ENCODE measurements around the gene RAB11FIP4.
A peak's percentile ranks its signal among the peaks of the same experiment; 100 is the strongest.
"Not testable (repeated sequence)": the region's sequence is repeated elsewhere in the genome, so short reads cannot be mapped to it uniquely, and the experiment has no call there.

RAB11FIP4 gene, protein sequence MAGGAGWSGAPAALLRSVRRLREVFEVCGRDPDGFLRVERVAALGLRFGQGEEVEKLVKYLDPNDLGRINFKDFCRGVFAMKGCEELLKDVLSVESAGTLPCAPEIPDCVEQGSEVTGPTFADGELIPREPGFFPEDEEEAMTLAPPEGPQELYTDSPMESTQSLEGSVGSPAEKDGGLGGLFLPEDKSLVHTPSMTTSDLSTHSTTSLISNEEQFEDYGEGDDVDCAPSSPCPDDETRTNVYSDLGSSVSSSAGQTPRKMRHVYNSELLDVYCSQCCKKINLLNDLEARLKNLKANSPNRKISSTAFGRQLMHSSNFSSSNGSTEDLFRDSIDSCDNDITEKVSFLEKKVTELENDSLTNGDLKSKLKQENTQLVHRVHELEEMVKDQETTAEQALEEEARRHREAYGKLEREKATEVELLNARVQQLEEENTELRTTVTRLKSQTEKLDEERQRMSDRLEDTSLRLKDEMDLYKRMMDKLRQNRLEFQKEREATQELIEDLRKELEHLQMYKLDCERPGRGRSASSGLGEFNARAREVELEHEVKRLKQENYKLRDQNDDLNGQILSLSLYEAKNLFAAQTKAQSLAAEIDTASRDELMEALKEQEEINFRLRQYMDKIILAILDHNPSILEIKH

DNA sequence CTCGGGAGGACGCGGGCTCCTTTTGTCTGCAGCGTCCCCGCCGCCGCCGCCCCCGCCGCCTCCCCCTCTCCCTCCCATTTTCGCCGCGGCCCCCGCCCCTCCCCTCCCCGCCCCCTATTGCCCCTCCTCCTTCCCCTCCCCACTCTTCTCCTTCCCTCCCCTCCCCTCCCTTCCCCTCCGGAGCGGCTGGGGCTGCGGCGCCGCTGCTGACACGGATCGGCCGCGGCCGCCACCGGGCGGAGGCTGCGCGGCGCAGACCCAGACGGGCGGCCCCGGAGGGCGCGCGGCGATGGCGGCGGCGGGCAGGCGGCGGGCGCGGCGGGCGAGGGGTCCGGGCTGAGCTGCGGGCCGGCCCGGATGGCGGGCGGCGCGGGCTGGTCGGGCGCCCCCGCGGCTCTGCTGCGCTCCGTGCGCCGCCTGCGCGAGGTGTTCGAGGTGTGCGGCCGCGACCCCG lies at the start of gene RAB11FIP4:
Gene RAB11FIP4, plus strand, starts transcription at position 180 of the 454 bp plus-strand sequence. Its CDS starts 178 bp downstream, at position 358.
- no peak for FAIRE-seq

DNA sequence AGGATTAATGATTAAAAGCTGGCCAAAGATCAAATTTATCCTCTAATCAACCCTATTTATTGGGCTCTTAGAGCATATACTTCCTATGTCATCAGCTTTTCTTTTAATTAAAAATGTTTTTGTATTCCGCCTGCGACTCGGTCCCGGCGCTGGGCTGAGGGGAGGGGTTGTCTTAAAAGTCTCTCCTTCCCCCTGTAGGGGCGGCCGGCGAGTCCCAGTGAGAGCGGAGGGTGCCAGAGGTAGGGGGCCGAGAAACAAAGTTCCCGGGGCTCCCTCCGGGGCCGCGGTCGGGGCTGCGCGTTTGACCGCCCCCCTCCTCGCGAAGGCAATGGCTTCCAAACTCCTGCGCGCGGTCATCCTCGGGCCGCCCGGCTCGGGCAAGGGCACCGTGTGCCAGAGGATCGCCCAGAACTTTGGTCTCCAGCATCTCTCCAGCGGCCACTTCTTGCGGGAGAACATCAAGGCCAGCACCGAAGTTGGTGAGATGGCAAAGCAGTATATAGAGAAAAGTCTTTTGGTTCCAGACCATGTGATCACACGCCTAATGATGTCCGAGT lies 46.2 kb upstream of the RAB11FIP4 start:
- FAIRE-seq = not testable (repeated sequence)

DNA sequence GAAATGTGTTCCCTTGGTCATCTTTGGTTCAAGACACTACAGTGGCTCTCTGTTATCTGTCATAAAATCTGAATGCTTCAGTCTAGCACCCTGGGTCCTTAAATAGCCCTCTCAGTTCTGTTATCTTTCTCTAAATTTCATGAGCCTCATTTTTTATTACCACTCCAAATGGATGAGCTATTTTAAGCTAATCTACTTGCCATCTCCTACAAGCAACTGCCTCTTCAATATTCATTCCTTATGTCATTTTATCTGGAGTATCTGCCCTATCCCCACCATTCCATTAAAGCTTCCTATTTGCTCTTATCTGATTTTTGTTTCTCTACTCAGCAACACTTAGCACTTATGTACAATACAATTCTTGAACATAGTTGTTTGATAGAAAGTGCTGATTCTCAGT lies 42.0 kb upstream of the RAB11FIP4 start:
- FAIRE-seq = no peak

DNA sequence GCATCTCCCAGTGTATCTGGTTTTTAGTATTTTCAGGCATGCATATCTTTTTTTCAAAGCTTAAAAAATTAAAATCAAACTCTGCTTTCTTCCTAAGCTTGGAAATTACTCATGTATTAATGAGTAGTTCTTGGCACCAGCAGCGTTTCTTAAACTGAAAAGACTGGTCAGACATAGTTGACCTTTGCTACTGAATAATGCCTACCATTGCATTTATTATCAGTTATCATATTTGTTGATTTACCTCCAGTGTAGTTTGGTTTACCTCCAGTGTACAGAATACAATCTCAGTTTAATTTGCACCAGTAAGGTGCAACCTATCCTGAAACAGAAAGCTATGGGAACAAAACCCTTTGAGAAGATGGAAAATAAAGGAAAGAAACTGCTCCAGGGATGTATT lies 35.5 kb upstream of the RAB11FIP4 start:
- no peak for FAIRE-seq

DNA sequence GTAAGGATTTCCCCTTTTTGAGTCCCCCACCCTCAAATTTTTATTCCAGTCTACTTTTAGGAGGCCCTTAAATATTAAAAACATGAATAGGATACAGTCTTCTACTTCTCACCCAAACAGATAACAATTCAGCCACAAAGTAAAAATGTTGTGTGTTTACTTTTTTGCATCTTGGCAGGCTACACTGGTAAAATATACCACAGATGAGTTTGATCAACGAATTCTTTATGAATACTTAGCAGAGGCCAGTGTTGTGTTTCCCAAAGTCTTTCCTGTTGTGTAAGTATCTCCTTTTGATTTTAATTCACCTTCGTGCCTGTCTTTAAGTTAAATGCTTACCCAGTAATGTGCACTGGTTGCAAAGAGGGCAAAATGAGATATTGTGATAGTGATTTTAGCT lies 34.4 kb upstream of the RAB11FIP4 start:
- no peak for FAIRE-seq

DNA sequence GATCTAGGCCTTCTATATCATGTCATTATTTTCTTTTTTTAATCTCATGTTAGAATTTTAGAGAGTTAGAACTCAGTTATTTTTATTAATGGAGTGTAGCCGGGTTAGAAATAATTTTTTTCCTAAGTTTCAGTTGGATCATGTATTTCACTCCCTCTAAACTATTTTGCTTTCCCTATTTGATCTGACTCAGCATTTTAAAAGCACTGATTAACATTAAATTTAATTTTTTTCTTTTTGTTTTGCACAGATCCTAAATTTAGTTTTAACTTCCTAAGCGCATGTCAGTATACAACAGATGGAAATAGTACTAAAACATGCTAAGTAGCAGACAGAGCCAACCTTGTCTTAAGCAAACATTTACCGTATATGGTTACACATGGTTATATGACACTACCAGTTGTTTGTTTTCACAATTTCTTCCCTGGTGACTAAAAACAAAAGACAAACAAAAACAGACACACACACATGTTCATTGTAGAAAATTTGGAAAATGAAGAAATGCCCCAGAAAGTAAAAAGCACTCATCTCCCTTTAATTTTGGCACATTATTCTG lies 33.6 kb upstream of the RAB11FIP4 start:
- peak; percentile 94 for FAIRE-seq

DNA sequence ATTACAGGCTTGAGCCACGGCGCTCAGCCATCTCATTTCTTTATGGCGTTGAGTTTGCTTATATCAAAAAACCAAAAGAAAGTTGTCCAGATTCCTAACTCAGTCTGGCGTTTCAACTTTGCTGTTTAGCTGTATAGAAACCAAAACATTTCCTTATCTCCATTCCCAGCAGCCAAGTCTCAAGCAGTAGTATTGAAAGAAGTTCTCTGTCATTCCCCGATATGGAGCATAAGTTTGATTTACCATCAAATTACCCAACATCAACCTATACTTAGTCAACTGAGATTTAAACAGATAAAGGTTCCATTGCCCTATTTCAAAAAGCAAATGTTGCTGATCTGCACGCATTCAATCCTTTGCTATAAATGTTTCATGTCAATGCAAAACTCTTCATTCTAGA lies 27.5 kb upstream of the RAB11FIP4 start:
- no peak for FAIRE-seq

DNA sequence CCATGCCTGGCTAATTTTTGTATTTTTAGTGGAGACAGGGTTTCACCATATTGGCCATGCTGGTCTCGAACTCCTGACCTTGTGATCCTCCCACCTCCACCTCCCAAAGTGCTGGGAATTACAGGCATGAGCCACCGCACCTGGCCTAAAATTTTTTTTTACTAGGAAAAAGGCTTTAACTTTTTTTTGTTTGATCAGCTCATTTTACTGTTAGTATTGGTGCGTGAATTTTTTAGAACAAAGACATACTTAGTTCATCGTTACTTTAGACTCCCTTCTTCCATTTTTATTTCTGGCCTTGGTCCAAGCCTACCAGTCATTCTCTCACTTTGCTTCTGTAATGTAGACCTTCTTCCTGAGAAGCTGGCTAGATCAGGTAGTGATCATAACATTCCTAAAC lies 25.4 kb upstream of the RAB11FIP4 start:
- FAIRE-seq = no peak

DNA sequence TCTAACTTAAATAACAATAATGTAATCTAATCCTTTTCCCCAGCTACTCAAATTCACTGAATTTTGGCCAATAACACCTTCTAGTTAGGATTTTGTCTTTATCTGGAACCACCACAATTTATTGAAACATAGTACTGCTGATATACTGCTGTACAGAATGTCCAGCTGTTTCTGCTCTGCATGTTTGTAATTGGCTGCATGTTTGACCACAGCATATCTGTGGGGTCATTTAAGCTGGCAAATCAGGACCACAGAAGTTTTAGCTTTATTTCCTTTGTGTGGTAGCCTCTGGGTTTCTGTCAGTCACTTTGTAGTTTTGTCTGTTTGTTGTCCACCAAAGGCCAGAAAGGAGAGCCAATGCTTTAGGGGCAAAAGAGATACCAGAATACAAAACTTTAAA lies 22.2 kb upstream of the RAB11FIP4 start:
- no peak for FAIRE-seq

DNA sequence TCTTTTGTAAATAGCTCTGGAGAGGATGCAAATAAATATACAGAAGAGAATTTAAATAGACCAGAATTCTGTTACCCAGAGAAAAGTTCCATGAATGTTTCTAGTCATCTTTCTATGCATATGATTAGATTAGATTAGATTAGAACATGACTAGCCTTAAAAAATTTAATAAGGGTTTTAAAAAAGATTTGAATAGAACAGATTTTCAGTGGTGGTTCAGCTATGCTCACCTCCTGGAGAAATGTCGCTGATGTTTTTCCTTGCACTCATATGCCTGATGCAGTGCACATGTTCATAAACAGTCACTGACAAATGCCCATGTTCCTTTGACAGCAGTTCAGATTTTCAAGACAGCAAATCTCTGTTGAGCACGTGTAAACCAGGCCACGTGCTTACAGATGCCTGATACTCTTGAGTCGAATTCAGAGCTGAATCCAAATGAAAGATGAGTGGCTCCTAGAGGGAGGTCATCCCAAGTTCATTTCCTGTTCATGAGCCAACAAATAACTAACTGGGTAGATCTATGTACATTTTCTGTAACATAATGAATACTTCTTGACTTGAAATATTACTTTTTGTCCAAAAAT lies 19.9 kb upstream of the RAB11FIP4 start:
- no peak for FAIRE-seq

DNA sequence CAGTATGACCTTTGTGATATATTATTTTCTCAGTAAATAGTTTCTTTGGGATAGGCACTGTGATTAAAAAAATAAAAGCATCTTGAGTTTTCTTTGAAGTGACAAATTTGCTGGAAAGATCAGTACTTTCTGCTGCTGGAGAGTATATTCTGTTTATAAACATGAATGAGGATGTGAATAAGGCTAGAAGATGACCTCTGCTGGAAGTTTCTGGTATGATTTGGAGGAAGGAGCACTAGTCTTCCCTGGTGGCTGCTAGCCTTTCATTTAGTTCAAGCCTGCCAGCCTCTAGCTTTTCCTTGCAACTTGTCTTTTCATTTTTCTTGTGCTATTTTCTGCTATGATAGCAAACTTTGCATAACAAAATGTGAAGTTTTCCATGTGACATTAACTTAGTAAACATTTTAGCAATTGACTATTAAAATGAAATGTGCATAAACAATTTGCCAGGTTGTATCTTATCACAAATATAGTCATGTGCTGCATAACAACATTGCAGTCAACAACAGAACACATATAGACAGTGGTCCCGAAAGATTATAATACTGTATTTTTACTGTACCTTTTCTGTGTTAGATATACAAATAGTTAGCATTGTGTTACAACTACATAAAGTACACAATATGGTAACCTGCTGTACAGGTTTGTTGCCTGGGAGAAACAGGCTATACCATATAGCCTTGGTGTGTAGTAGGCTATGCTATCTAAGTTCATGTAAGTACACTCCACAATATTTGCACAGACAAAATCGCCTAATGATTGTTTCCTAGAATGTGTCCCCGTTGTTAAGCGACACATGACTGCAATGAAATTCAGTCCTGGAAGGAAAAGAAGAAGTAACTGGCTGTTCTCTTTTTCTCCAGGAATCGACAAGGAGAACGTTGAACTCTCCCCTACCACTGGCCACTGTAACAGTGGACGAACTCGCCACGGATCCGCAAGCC lies 18.1 kb upstream of the RAB11FIP4 start:
- FAIRE-seq = peak; percentile 54

DNA sequence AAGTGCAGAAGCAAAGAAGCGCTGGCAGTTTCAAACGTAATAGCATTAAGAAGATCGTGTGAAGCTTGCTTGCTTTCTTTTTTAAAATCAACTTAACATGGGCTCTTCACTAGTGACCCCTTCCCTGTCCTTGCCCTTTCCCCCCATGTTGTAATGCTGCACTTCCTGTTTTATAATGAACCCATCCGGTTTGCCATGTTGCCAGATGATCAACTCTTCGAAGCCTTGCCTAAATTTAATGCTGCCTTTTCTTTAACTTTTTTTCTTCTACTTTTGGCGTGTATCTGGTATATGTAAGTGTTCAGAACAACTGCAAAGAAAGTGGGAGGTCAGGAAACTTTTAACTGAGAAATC lies 17.4 kb upstream of the RAB11FIP4 start:
- FAIRE-seq = no peak

DNA sequence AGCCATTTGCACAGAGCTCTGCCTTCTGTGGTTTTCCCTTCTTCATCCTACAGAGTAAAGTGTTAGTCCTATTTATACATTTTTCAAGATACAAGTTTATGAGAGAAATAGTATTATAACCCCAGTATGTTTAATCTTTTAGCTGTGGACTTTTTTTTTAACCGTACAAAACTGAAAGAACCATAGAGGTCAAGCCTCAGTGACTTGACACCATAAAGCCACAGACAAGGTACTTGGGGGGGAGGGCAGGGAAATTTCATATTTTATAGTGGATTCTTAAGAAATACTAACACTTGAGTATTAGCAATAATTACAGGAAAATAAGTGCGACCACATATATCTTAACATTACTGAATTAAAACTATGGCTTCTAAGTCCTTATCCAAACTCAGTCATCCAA lies 17.0 kb upstream of the RAB11FIP4 start:
- no peak for FAIRE-seq

DNA sequence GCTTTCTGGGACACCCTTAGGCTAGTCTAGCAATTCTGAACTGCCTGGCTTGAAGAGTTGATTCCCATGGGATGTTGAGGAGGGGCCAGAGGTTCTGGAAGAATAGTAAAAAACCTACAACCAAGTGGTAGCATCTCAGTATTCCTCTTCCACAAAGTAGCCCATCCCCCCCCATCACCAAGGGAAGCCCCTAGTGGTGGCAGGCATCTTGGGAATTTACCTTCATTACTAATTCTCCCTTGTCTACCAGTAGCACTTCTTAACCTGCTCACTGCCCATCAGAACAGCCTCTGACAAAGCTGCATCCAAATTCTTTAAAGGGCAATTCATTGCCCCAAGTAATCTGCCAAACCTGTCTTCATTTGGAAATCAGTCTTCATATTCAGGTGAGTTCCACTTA lies 12.8 kb upstream of the RAB11FIP4 start:
- FAIRE-seq = no peak

DNA sequence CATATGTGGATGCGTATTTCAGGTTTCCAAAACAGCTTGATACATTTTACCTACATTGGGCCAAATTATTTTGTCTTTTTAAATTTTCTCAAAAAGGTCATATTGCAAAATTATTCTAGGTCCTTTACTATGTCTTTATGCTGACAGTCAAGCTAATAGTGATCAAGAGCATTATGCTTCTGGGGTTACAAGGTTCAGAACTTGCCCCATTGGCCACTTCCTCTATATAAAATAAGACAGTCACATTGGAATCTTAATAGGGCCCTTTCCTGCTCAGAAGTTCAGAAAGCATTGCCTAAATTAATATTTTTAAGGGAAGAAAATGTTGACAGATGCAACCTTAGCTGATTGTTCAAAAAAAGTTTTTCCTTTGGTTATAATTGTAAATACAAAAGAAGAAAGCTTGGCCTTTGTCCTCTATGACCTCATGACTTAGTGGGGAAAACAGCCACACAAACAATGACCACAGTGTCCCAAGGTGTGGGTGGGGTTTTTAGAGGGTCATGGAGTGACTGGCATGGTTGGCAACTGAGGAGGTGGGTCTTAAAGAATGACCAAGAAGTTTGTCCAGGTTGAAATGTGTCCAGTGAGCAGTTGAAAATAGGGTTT lies 11.8 kb upstream of the RAB11FIP4 start:
- FAIRE-seq = no peak

DNA sequence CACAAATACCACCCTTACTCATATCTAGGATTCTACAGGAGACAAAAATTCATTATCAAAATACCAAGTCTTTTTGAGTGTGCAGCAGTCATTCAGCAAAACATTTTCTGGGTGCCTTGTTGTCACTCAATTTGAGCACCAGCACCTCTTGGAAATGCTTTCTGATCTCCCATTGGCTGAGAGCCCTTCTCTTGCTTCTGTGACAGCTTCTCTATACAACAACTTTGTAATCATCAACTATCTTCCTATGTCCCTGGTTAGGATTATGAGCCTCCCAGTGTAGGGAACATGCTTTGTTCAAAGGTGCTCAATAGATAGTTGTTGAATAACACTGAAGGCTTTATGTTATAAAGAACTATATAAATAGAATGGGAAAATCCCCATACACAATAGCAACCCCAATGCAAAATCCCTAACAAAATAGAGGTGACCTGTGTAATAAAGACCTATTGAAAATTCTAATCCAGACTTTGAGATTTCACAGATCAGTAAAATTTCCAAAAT lies 10.3 kb upstream of the RAB11FIP4 start:
- no peak for FAIRE-seq

DNA sequence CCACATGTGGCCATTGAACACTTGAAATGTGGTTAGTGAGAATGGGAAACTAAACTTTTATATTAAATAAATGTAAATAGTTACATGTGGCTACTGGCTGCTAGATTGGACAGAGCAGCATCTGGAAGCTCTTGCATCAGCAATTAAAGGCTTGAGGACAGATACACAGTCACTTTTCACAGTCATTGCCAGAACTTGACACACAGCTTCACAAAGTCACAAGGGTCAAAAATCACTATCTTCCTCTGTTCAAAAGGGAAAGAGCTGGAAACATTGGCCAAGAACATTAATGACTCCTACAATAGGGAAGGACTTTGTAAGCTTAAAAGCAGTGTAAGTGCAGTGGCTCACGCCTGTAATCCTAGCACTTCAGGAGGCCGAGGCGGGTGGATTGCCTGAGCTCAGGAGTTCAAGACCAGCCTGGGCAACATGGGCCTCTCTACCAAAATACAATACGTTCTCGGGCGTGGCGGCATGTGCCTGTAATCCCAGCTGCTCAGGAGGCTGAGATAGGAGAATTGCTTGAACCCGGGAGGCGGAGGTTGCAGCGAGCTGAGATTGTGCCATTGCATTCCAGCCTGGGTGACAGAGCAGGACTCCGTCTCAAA lies 8.7 kb upstream of the RAB11FIP4 start:
- FAIRE-seq = not testable (repeated sequence)

DNA sequence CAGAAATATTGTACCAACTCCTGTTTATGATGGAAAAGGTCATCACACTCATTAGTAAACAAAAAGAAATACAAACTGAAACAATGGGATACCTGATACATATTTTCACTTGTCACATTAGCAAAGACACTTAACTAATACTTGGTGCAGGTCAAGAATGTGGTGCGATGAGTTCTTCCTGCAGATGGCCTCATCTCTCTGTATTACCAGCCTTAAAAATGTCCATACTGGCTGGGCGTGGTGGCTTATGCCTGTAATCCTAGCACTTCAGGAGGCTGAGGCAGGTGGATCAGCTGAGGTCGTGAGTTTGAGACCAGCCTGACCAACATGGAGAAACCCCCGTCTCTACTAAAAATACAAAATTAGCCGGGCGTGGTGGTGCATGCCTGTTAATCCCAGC lies 8.0 kb upstream of the RAB11FIP4 start:
- not testable (repeated sequence) for FAIRE-seq

DNA sequence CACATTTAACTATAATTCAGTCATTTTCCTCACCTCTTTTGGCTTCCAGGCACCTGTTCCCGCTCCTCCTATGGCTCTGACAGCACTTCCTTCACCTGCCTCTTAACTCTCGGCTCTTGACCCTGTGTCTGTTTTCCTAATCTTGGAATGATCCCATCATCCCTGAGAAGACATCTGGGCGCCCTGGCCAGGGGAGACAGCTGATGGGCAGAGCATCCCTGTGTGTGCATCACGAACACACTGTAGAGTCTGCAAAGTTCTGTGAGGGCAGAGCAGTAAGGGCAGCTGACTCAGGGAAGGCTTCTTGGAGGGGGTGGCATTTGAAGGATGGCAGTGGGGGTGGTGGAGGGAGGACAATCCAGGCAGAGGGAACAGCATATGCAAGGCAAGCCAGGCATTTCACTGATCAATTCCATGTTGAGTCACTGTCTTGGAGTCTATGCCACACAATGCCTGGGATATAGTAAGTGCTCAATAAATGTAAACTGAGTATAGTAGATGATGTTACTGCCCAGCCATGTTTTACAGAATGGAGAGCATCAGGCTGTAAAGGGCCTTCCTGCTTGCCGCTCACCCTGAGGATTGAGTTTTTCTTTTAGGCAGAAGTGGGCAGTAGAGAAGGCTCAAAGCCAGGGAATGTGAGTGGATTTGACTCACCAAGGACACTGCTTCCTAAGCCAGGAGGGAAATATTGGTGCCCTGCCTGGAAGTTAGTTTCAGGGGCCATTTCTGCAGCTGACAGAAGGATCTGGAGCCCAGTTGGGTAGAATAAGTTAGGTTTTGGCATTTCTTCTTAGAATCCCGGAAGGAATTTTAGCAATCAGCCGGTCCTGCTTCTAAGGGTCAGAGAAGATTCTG lies 5.8 kb upstream of the RAB11FIP4 start:
- no peak for FAIRE-seq

DNA sequence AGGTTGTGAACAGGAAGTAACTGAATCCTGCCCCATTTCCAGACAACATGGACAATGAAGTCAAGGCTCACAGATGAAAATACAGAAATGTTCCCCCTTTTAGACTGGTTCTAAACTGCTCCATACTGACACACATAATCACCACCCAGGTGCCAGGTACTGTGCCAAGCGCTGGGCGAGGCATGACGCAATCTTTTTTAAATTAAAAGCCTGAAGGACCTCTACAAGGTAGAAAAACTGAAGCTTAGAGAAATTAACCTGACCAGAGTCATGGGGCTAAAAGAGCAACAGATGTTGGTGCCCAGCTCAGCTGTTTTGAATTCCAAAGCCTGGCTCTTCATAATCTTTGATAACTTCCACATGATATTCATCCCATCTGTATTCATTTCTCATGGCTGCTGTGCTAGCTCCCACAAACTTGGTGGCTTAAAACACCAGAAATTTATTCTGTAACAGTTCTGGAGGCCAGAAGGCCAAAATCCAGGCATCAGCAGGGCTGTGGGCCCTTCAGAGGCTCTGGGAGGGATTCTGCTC lies 4.9 kb upstream of the RAB11FIP4 start:
- no peak for FAIRE-seq

All from endometrium (tissue), 2 donors.